KOPT-K1 (cell line): ENCODE measurements around the gene PMPCA.
"Not testable (repeated sequence)": the region's sequence is repeated elsewhere in the genome, so short reads cannot be mapped to it uniquely, and the experiment has no call there.

ENCODE experiments used
- H3K27ac ChIP-seq: fragments of 200-600 bp; sonication (generic); 2 replicates; pipeline ENCODE4 v1.5.1; 2016; ENCODE audit warnings: antibody characterized with exemption, mild to moderate bottlenecking, low read depth, low read length; ENCODE audit not compliant: poor library complexity, severe bottlenecking
- H3K36me3 ChIP-seq: fragments of 200-600 bp; sonication (generic); 2 replicates; pipeline ENCODE4 v1.5.1; 2017; ENCODE audit warnings: antibody characterized with exemption, mild to moderate bottlenecking, low read length, moderate library complexity; ENCODE audit not compliant: insufficient read depth
- H3K9me3 ChIP-seq: fragments of 200-600 bp; sonication (generic); 2 replicates; pipeline ENCODE4 v1.5.1; 2017; ENCODE audit warnings: antibody characterized with exemption, low read length, mild to moderate bottlenecking; ENCODE audit not compliant: insufficient read depth, poor library complexity, severe bottlenecking

The PMPCA gene

DNA sequence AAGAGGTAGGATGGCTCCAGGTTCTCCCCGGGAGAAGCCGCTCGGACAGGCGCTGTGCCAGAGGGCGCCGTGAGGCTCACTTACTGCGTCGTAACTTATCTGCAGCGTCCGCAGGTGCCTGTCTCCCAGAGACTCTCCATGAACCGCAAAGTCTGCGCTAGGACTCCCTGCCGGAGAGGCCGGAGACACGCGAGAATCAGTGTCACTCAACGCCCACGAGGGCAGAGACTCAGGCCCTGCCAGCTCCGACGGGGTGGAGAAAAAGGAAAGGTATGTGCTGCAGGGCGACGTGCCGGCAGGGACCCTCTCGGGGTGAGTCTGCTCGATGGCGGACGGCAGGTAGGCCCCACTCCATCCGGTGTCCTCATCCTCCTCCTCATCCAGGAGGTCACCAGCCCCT lies 3.4 kb upstream of the PMPCA start:
- H3K27ac ChIP-seq, H3K9me3 ChIP-seq: not testable (repeated sequence)
- peaks cover 52% of the 10 kb centered on the region for H3K36me3 ChIP-seq

DNA sequence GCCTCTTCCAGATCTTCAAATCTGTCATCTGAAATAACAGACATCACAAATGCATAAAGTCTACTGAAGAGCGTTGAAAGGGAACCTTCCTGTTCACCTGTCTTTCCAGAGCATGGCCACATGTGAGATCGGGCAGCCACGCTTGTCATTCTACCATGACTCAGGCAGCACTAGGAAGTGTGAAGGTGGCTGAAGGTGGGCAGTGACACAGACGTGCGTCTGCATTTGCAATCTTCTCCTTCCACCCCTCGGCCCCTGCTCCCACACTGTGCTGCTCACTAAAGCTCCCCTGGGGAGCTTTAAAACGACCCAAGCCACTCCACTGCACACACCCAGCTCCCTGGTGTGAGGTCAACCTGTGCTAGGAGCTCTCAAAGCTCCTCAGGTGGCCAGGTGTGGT lies 2.5 kb upstream of the PMPCA start:
- H3K9me3 ChIP-seq: no peaks in the 10 kb centered on the region
- H3K36me3 ChIP-seq: peaks cover 51% of the 10 kb centered on the region
- H3K27ac ChIP-seq: no peak overlapping the region

DNA sequence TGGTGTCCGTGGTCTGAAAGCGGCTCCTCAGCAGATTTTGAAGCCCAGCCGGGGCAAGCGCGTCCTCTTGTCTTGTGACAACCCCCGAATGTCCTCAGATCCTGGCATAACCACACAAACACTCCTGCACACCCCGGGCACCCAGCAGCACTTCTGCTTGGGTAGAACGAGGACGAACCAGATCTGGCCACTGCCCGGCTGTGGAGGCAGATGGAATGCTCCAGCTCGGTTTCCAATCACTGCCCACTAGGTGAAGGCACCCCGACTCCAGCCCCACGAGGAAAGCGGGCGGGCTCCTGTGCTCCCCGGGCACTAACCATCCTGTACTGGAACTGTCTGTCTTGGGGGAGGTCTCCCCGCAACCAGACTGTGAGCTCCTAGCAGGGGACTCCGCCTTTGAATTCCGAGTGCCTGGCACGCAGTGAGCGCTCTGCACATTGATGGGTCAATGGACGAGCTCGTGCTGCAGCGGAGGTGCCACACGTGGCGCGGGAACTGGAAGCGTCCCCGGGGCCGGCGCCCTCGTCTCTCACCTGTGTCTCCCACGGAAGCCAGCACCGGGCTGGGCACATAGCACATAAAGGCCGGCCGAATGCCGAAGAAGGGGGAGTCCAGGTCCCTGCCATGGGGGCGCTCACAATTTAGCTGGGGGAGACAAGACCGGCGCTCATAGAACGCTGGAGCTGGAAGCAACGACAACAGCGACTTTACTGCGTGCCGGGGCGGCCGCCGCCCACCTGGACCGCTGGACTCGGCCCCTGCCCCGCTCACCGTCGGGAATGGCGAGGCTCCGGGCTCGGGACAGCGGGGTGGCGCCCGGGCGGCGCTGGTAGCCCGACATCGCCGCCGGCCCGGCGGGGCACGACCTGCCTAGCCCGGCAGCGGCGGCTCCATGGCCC lies 652 bp upstream of the PMPCA start:
- Histone ChIP-seq H3K36me3 (peaks cover 60% of the 10 kb centered on the region), H3K27ac (peak overlapping the region; percentile 76), H3K9me3 (no peaks in the 10 kb centered on the region)

DNA sequence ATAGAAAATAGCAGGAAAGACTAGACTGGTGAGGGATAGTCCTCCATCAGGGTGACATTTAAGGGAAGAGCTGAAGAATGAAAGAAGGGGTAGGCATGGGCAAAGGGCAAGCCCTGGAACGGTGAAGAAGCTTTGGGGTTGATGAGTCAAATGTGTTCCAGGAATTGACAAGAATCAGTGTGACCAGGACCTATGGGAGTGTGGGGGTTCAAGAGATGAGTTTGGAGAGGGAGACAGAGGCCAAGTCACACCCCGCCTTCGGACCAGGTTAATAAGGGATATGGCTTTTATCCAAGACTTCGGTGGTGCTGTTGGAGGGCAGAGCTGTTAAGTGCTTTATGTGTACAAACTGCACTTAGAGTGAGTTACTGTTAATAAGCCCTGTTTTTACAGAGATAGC lies 920 bp downstream of the PMPCA start:
- H3K9me3 ChIP-seq: no peaks in the 10 kb centered on the region
- H3K36me3 ChIP-seq: peaks cover 60% of the 10 kb centered on the region
- H3K27ac ChIP-seq: peak overlapping the region; percentile 76

DNA sequence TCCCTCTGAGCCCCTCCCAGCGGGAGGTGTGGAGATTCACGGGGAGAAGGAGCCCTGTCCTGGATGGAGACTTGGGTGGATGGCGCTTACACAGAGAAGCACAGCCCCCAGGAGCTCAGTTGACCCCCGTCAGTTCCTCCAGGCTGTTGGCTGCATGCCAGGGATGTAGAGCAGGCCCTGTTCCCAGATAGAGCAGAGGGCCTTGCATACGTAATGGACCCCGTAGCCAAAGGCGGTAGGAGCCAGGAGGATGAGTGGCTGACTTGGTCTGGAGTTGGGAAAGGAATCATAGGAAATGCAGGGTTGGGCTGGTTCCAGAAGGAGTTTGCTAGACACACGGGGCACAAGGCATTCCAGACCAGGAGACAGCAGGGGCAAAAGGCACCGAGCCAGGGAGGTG lies 2.5 kb downstream of the PMPCA start:
- Histone ChIP-seq H3K36me3 (peaks cover 61% of the 10 kb centered on the region), H3K9me3 (no peaks in the 10 kb centered on the region), H3K27ac (no peak overlapping the region)

DNA sequence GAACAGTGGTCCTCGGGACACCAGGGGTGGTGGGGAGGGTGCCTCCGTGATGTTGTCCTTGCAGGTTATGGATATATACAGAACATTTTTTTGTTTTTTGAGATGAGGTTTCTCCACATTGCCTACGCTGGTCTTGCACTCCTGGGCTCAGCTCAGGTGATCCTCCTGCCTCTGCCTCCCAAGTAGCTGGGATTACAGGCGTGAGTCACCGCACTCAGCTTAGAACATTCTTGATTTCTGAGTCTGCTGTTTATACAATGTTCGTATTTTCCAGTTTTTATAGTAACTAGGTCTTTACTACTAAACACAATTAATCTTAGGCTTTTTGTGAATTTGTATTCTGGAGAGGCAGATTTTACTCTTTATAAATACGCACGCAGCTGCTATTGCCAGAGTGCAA lies 6.0 kb downstream of the PMPCA start:
- no peak overlapping the region for H3K27ac ChIP-seq
- peaks cover 91% of the 10 kb centered on the region for H3K36me3 ChIP-seq
- H3K9me3 ChIP-seq: no peaks in the 10 kb centered on the region

DNA sequence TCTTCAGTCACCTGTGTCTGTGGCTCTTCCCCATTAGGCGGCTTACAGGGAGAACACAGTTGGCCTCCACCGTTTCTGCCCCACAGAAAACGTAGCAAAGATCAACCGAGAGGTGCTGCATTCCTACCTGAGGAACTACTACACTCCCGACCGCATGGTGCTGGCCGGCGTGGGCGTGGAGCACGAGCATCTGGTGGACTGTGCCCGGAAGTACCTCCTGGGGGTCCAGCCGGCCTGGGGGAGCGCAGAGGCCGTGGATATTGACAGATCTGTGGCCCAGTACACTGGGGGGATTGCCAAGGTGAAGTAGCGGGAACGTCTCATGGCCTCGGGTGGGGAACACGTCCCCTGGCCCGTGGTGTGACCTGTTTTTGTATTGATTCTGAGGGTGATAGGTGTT lies 6.5 kb downstream of the PMPCA start:
- H3K36me3 ChIP-seq: peaks cover 93% of the 10 kb centered on the region
- no peak overlapping the region for H3K27ac ChIP-seq
- H3K9me3 ChIP-seq: no peaks in the 10 kb centered on the region

DNA sequence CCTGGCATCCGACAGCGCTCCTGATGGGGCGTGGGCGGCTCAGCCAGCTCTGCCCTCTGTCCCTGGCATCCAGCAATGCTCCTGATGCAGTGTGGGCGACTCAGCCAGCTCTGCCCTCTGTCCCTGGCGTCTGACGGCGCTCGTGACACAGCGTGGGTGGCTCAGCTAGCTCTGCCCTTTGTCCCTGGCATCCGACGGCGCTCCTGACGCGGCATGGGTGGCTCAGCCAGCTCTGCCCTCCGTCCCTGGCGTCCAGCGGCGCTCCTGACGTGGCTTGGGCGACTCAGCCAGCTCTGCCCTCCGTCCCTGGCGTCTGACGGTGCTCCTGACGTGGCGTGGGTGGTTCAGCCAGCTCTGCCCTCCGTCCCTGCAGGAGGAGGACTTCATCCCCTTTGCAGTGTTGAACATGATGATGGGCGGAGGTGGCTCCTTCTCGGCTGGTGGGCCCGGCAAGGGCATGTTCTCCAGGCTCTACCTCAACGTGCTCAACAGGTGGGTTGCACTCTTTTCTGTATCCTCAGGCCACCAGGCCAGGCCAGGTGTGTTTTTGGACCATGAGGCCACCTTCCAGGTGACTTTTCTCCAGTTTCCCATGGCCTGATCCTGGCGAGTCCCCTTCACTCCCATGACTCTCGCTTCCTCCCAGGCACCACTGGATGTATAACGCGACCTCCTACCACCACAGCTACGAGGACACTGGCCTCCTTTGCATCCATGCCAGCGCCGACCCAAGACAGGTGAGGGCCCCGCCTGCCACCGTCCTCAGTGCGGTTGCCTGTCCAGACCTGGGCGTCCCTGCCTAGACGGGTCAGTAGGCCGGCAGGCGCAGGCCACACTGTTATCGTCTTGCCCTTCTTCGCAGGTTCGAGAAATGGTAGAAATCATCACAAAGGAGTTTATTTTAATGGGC lies 8.0 kb downstream of the PMPCA start:
- no peak overlapping the region for H3K27ac ChIP-seq
- peaks cover 95% of the 10 kb centered on the region for H3K36me3 ChIP-seq
- H3K9me3 ChIP-seq: no peaks in the 10 kb centered on the region

DNA sequence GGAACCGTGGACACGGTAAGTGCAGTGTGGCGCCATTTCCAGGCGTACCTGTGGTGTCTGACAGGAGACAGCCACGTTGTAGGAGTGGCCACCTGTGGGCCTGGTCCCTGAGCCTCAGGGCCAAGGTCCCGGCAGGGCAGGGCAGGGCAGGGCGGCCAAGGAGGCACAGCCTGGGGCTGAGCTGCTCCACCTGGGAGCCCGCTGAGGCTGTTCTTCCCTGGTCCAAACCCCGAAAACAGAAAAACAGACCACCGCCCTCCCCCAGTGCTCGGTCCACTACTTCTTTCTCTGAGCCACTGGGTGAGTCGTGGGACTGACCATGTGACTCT lies 8.6 kb downstream of the PMPCA start:
- no peak overlapping the region for H3K27ac ChIP-seq
- H3K36me3 ChIP-seq: peaks cover 95% of the 10 kb centered on the region

DNA sequence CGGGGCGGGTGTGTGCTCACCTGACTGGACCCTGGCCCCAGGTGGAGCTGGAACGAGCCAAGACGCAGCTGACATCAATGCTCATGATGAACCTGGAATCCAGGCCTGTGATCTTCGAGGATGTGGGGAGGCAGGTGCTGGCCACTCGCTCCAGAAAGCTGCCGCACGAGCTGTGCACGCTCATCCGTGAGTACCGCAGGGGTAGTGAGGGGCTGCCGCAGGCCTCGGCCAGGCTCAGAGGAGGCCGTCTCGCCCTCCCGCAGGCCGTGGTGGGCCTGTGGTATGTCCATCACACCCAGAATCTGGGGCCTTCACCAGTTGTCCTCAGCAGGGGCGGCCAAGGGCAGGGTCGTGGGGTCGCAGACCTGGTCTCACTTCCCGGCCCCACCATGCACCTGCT lies 11.3 kb downstream of the PMPCA start:
- Histone ChIP-seq H3K9me3 (no peaks in the 10 kb centered on the region), H3K36me3 (peaks cover 85% of the 10 kb centered on the region)

More for the DNA sequence above, 8.6 kb downstream of the PMPCA start:
- H3K9me3 ChIP-seq: no peaks in the 10 kb centered on the region

DNA sequence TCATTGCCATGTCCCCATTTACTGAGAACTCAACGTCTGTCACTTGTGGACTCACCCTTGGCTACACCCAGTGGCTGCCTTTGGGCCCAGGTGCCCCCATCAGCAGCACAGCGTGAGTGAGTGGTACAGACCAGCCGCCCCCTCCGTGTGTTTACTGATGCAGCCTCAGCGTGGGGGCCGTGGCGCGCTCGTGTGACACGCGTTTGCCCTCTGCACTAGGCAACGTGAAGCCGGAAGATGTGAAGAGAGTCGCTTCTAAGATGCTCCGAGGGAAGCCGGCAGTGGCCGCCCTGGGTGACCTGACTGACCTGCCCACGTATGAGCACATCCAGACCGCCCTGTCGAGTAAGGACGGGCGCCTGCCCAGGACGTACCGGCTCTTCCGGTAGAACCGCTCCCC lies 12.4 kb downstream of the PMPCA start:
- Histone ChIP-seq H3K9me3 (no peaks in the 10 kb centered on the region), H3K27ac (no peak overlapping the region), H3K36me3 (peaks cover 75% of the 10 kb centered on the region)

More for the DNA sequence above, 11.3 kb downstream of the PMPCA start:
- H3K27ac ChIP-seq: no peak overlapping the region

DNA sequence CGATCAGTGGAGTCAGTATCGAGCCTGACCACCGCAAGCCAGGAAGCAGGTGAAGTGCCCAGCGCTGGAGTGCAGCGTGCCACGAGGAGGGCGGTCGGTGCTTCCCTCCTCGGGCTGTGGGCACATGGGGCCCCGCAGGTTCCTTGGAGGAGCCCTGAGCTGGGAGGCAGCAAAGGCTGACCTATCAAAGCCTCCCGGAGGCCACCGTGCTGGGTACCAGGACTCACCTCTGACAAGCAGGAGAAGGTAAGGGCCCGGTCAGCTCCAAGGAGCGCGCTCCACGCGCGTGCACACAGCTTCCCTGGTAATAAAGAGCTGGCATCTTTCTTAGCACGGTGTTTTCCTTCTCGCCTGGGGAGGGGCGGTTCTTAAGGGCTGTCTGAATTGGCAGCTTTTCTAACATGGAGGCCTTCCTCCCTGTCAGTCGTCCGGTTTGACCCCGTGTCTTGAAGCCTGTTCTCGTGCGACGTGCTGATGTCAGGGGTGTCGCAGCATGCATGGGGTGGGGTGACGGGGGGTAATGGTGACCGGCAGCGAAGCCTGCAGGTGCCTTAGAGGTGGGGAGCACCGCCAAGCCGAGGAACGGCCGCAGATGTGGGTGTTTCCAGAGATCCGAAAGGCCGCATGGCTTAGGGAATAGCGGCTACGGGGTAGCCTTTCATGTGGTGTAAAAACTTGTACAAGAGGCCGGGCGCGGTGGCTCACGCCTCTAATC lies 13.1 kb downstream of the PMPCA start:
- peaks cover 68% of the 10 kb centered on the region for H3K36me3 ChIP-seq

DNA sequence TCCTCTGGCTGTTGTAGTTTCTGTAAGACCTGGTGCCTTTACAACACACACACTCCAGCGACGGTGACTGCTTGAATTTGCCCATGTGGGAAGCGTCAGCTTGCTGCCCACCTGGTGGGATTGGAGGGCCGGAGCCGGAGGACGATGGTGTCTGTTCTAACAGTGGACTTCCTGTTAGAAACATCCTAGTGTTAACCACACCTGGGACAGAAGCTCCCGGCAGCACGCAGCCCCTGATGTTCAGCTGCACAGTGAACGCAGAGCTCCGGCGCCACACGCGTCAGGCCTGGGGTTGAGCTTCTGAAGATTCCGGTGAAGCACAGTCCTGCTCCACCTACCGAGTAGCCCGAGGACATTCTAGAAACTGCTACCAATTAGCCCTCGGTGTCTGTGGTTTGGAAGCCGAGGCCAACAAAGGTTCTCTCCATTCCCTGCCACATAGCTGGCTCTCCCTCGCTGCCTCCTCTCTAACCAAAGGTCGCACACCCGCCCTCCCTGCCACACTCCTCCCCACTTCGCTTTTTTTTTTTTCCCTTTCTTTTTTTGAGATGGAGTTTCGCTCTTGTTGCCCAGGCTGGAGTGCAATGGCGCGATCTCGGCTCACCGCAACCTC lies 14.4 kb downstream of the PMPCA start:
- Histone ChIP-seq H3K36me3 (peaks cover 69% of the 10 kb centered on the region), H3K27ac (no peak overlapping the region), H3K9me3 (no peaks in the 10 kb centered on the region)

More for the DNA sequence above, 13.1 kb downstream of the PMPCA start:
- Histone ChIP-seq H3K27ac (no peak overlapping the region), H3K9me3 (no peaks in the 10 kb centered on the region)

DNA sequence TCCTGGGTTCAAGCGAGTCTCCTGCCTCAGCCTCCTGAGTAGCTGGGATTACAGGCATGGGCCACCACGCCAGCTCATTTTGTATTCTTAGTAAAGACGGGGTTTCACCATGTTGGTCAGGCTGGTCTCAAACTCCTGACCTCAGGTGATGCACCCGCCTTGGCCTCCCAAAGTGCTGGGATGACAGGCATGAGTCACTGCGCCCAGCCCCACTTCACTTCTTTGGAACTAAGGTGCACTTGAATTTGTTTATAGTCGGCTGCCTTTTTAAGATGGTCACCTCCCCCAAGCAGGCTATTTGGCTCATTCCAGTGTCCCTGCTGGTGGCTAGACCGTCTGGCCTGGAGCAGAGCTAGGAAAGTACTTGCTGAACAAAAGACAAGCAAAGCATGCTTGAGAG lies 14.9 kb downstream of the PMPCA start:
- H3K36me3 ChIP-seq: peaks cover 69% of the 10 kb centered on the region
- not testable (repeated sequence) for H3K27ac ChIP-seq, H3K9me3 ChIP-seq

DNA sequence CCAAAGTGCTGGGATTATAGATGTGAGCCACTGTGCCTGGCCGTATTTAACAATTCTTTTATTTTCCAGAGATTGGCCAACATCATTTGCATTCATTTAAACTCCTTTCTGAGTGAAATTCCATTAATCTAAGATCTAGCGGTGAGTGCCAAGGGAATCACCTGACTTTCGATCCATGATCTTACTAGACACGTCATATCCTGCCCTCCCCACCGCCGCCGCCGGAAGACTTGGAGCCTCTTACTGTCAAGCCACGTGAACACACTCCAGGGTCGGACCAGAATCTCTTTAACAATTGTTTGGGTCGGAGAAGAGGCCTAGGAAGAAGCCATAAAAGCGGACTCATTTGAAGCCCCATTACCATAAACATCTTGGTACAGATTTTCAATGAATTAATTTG lies 16.3 kb downstream of the PMPCA start:
- Histone ChIP-seq H3K27ac (no peak overlapping the region), H3K36me3 (peaks cover 63% of the 10 kb centered on the region), H3K9me3 (no peaks in the 10 kb centered on the region)
